Esophagus muscularis mucosa (tissue), 4 donors: ENCODE measurements around the gene CLIC1.

Source experiments
- EP300 ChIP-seq: sonication (generic); formaldehyde crosslinking; IDR thresholded peaks from one replicate; pipeline ENCODE4 v1.6.1; 2017; ENCODE audit warnings: antibody characterized with exemption
- POLR2A ChIP-seq: fragments of 450-650 bp; IDR thresholded peaks from one replicate; pipeline ENCODE4 v1.6.1; 2017; ENCODE audit warnings: antibody characterized with exemption, moderate library complexity, mild to moderate bottlenecking, low read depth
- POLR2AphosphoS5 ChIP-seq, 2 donors: sonication (generic); formaldehyde crosslinking; IDR thresholded peaks; one replicate each; pipeline ENCODE4 v1.6.1; 2017; ENCODE audit warnings: antibody characterized with exemption in 2 of 2
- TF ChIP-seq, protein P1 (sequence below), 3 experiments: fragments of 200-600 bp in 2 of 3; fragments of 450-650 bp in 1 of 3; sonication (generic) in 2 of 3; IDR thresholded peaks; one replicate each; pipeline ENCODE4 v1.5.1; 2017 to 2019; ENCODE audit warnings: antibody characterized with exemption in 3 of 3, mild to moderate bottlenecking in 2 of 3, moderate library complexity in 1 of 3

- TF ChIP-seq POLR2A (no peak), POLR2AphosphoS5 (IDR thresholded peaks at IDR 0.05) (no peak), EP300 (no peak)
- TF ChIP-seq, protein P1, sequence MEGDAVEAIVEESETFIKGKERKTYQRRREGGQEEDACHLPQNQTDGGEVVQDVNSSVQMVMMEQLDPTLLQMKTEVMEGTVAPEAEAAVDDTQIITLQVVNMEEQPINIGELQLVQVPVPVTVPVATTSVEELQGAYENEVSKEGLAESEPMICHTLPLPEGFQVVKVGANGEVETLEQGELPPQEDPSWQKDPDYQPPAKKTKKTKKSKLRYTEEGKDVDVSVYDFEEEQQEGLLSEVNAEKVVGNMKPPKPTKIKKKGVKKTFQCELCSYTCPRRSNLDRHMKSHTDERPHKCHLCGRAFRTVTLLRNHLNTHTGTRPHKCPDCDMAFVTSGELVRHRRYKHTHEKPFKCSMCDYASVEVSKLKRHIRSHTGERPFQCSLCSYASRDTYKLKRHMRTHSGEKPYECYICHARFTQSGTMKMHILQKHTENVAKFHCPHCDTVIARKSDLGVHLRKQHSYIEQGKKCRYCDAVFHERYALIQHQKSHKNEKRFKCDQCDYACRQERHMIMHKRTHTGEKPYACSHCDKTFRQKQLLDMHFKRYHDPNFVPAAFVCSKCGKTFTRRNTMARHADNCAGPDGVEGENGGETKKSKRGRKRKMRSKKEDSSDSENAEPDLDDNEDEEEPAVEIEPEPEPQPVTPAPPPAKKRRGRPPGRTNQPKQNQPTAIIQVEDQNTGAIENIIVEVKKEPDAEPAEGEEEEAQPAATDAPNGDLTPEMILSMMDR (IDR thresholded peaks at IDR 0.05): no peak
Measured at GRCh38 chr6:31767096-31767645, 30.8 kb upstream of the CLIC1 start.
